ENCODE measurements around the gene HGD.
"Not testable (repeated sequence)": the region's sequence is repeated elsewhere in the genome, so short reads cannot be mapped to it uniquely, and the experiment has no call there.

Gene HGD

GRCh38 chr3:120637851-120638559, 44.0 kb downstream of the HGD start:
- no peak for DNase-seq

GRCh38 chr3:120636795-120637401, 45.1 kb downstream of the HGD start:
- DNase-seq: no peak
- TF ChIP-seq POLR2A (IDR thresholded peaks at IDR 0.05; ENCODE audit: low read length) (no peak), GATA1 (IDR thresholded peaks at IDR 0.05; ENCODE audit: low read depth, low read length) (no peak)

More at GRCh38 chr3:120637851-120638559, 44.0 kb downstream of the HGD start:
- TF ChIP-seq GATA1 (IDR thresholded peaks at IDR 0.05; ENCODE audit: low read depth, low read length) (no peak), POLR2A (IDR thresholded peaks at IDR 0.05; ENCODE audit: low read length) (no peak)

- peak in 1 of 2 experiments; percentile 7 for DNase-seq
- TF ChIP-seq GATA1 (IDR thresholded peaks at IDR 0.05; ENCODE audit: low read depth, low read length) (no peak), POLR2A (IDR thresholded peaks at IDR 0.05; ENCODE audit: low read length) (no peak)
Observed at GRCh38 chr3:120634539-120634938, 47.5 kb downstream of the HGD start.

- no peak for DNase-seq
Observed at GRCh38 chr3:120625159-120625586, 56.9 kb downstream of the HGD start.

GRCh38 chr3:120623727-120624093, 58.3 kb downstream of the HGD start:
- no peak for TF ChIP-seq GATA1 (IDR thresholded peaks at IDR 0.05; ENCODE audit: low read depth, low read length)
- TF ChIP-seq POLR2A (IDR thresholded peaks at IDR 0.05; ENCODE audit: low read length): no peak
- no peak for DNase-seq

More at GRCh38 chr3:120625159-120625586, 56.9 kb downstream of the HGD start:
- TF ChIP-seq POLR2A (IDR thresholded peaks at IDR 0.05; ENCODE audit: low read length): no peak
- TF ChIP-seq GATA1 (IDR thresholded peaks at IDR 0.05; ENCODE audit: low read depth, low read length): no peak

- peak; percentile 44 to 68 for DNase-seq
- TF ChIP-seq GATA1 (IDR thresholded peaks at IDR 0.05; ENCODE audit: low read depth, low read length) (no peak), POLR2A (IDR thresholded peaks at IDR 0.05; ENCODE audit: low read length) (no peak)
Observed at GRCh38 chr3:120622870-120623726, 58.9 kb downstream of the HGD start.

GRCh38 chr3:120622457-120622856, 59.6 kb downstream of the HGD start:
- TF ChIP-seq POLR2A (IDR thresholded peaks at IDR 0.05; ENCODE audit: low read length) (no peak), GATA1 (IDR thresholded peaks at IDR 0.05; ENCODE audit: low read depth, low read length) (no peak)
- no peak for DNase-seq

- DNase-seq: not testable (repeated sequence)
Observed at GRCh38 chr3:120616745-120617144, 65.3 kb downstream of the HGD start.

- TF ChIP-seq POLR2A (IDR thresholded peaks at IDR 0.05; ENCODE audit: low read length) (no peak), GATA1 (IDR thresholded peaks at IDR 0.05; ENCODE audit: low read depth, low read length) (no peak)
- DNase-seq: no peak
Observed at GRCh38 chr3:120615847-120616609, 66.0 kb downstream of the HGD start.

GRCh38 chr3:120614765-120615164, 67.3 kb downstream of the HGD start:
- DNase-seq: no peak
- no peak for TF ChIP-seq GATA1 (IDR thresholded peaks at IDR 0.05; ENCODE audit: low read depth, low read length)
- no peak for TF ChIP-seq POLR2A (IDR thresholded peaks at IDR 0.05; ENCODE audit: low read length)

- TF ChIP-seq POLR2A (IDR thresholded peaks at IDR 0.05; ENCODE audit: low read length) (no peak), GATA1 (IDR thresholded peaks at IDR 0.05; ENCODE audit: low read depth, low read length) (no peak)
- no peak for DNase-seq
Observed at GRCh38 chr3:120608506-120608905, 73.5 kb downstream of the HGD start.

GRCh38 chr3:120604784-120605183, 77.3 kb downstream of the HGD start:
- TF ChIP-seq POLR2A (IDR thresholded peaks at IDR 0.05; ENCODE audit: low read length): no peak

GRCh38 chr3:120604382-120604781, 77.7 kb downstream of the HGD start:
- no peak for DNase-seq
- TF ChIP-seq GATA1 (IDR thresholded peaks at IDR 0.05; ENCODE audit: low read depth, low read length) (no peak), POLR2A (IDR thresholded peaks at IDR 0.05; ENCODE audit: low read length) (no peak)

More at GRCh38 chr3:120604784-120605183, 77.3 kb downstream of the HGD start:
- no peak for DNase-seq

GRCh38 chr3:120602682-120603081, 79.4 kb downstream of the HGD start:
- no peak for TF ChIP-seq GATA1 (IDR thresholded peaks at IDR 0.05; ENCODE audit: low read depth, low read length)
- TF ChIP-seq POLR2A (IDR thresholded peaks at IDR 0.05; ENCODE audit: low read length): peak; percentile 42
- DNase-seq: no peak
